Caco-2 (cell line): ENCODE measurements around the gene RACGAP1. TPM values are rescaled to one million over a fixed set of nuclear protein-coding genes. Genes with fewer than 3 reads are reported as not detected.

Experiments
- BruUV-seq: library from RNA; stranded (reverse); fragments of 400-500 nt; replicated peaks from 2 replicates; lab custom pipeline; 2021; lab: Mats Ljungman, UMichigan
- CTCF ChIA-PET: fragments of 300-600 bp; sonication (Branson Sonifier 250); formaldehyde crosslinking; loops from one replicate; lab custom pipeline; 2022; ENCODE audit warnings: antibody characterized with exemption; lab: Charles Lee
- POLR2A ChIA-PET: fragments of 300-600 bp; sonication (Branson Sonifier 250); formaldehyde crosslinking; loops from one replicate; lab custom pipeline; 2022; ENCODE audit warnings: antibody characterized with exemption; lab: Charles Lee
- DNase-seq, 2 experiments: peaks; one replicate each; pipeline versions ENCODE4 v3.0.0 to v3.0.0-alpha.2; 2020 to 2022
- H3K27me3 ChIP-seq: replicated peaks from 2 replicates; pipeline ENCODE4 v1.6.0; 2011; ENCODE audit warnings: low read length; ENCODE audit not compliant: control insufficient read depth, insufficient read depth
- H3K36me3 ChIP-seq: 2 replicates; pipeline ENCODE4 v1.5.1; 2011; ENCODE audit warnings: low read length; ENCODE audit not compliant: control insufficient read depth, insufficient read depth
- H3K4me1 ChIP-seq: fragments of 250-450 bp; sonication (Bioruptor Pico); 2 replicates; pipeline ENCODE4 v1.5.1; 2020; ENCODE audit warnings: mild to moderate bottlenecking
- H3K4me3 ChIP-seq: 2 replicates; pipeline ENCODE4 v1.5.1; 2011; ENCODE audit warnings: low read depth, mild to moderate bottlenecking, control low read depth, low read length
- H3K9me3 ChIP-seq: fragments of 250-450 bp; sonication (Bioruptor Pico); 2 replicates; pipeline ENCODE4 v1.5.1; 2020; ENCODE audit warnings: mild to moderate bottlenecking, moderate library complexity
- H3K27ac Mint-ChIP-seq: one replicate; pipeline ENCODE4 v1.8.0; 2022; ENCODE audit warnings: mixed read lengths; ENCODE audit not compliant: unreplicated experiment
- H3K27me3 Mint-ChIP-seq: one replicate; pipeline ENCODE4 v1.8.0; 2022; ENCODE audit warnings: mixed read lengths; ENCODE audit not compliant: insufficient read depth, unreplicated experiment
- H3K36me3 Mint-ChIP-seq: one replicate; pipeline ENCODE4 v1.8.0; 2022; ENCODE audit warnings: mild to moderate bottlenecking, mixed read lengths; ENCODE audit not compliant: insufficient read depth, unreplicated experiment
- H3K4me1 Mint-ChIP-seq: one replicate; pipeline ENCODE4 v1.8.0; 2022; ENCODE audit warnings: low read depth, mixed read lengths; ENCODE audit not compliant: unreplicated experiment
- H3K4me3 Mint-ChIP-seq: one replicate; pipeline ENCODE4 v1.8.0; 2022; ENCODE audit warnings: mild to moderate bottlenecking, moderate library complexity, mixed read lengths; ENCODE audit not compliant: unreplicated experiment
- H3K9me3 Mint-ChIP-seq: one replicate; pipeline ENCODE4 v1.8.0; 2022; ENCODE audit warnings: mixed read lengths; ENCODE audit not compliant: unreplicated experiment
- CTCF ChIP-seq, 2 experiments: fragments of 200-600 bp in 1 of 2; IDR thresholded peaks; 1 replicate in 1 of 2; 2 replicates in 1 of 2; pipeline versions ENCODE4 v1.5.1 to v1.8.0; 2011 to 2022; ENCODE audit warnings: antibody characterized with exemption in 1 of 2, control low read depth in 1 of 2, inconsistent platforms in 1 of 2, low read depth in 1 of 2, low read length in 1 of 2, mild to moderate bottlenecking in 1 of 2, moderate library complexity in 1 of 2; ENCODE audit not compliant: insufficient read depth in 1 of 2, severe bottlenecking in 1 of 2, unreplicated experiment in 1 of 2
- intact Hi-C: fragments of 100-400 bp; cut with micrococcal nuclease; formaldehyde crosslinking; loops from one replicate; pipeline ENCODE4 v1.10.0; 2022; ENCODE audit not compliant: unreplicated experiment
- total RNA-seq: library from RNA; stranded (reverse); gene quantifications from 2 replicates; pipeline ENCODE4 v1.2.3, GENCODE V29; 2022

Gene RACGAP1
- total RNA-seq, 1 experiment from 2014 or later, result 131 TPM

GRCh38 chr12:50014342-50014741 is 11.0 kb downstream of the RACGAP1 start:
- Histone ChIP-seq H3K9me3 (no peaks in the 10 kb centered on the region), H3K27me3 (no peaks in the 10 kb centered on the region), H3K4me3 (no peak overlapping the region), H3K4me1 (peaks cover 4% of the 10 kb centered on the region; the same call in 1 of the 2 replicates), H3K36me3 (no peaks in the 10 kb centered on the region)
- intact Hi-C loops, result no loop called here
- H3K27me3 Mint-ChIP-seq, result no peaks in the 10 kb centered on the region
- CTCF ChIA-PET, result interaction anchor here (0.6 to 1.7 kb wide), 4 partner anchors 22 to 47 kb away, joined by 3 to 4 read pairs (median 4); no protein-coding TSS in a partner anchor
- no peak for TF ChIP-seq CTCF (IDR thresholded peaks at IDR 0.05; ENCODE audit: insufficient read depth in 1 of 2, low read depth in 1 of 2, low read length in 1 of 2, severe bottlenecking in 1 of 2, unreplicated experiment in 1 of 2)
- no peak overlapping the region for H3K4me3 Mint-ChIP-seq
- POLR2A ChIA-PET, result no interaction called here
- no peaks in the 10 kb centered on the region for H3K9me3 Mint-ChIP-seq
- no TSS peak for BruUV-seq
- no peak for DNase-seq
- H3K4me1 Mint-ChIP-seq, result peaks cover 13% of the 10 kb centered on the region
- H3K36me3 Mint-ChIP-seq, result peaks cover 63% of the 10 kb centered on the region
- no peak overlapping the region for H3K27ac Mint-ChIP-seq

- DNase-seq, result no peak
- no peaks in the 10 kb centered on the region for H3K9me3 Mint-ChIP-seq
- ChIA-PET CTCF (interaction anchor here (0.5 to 1.7 kb wide), 5 partner anchors 12 to 272 kb away, joined by 3 to 4 read pairs (median 3); partner anchors contain the start of genes RACGAP1 and TMBIM6), POLR2A (no interaction called here)
- Histone ChIP-seq H3K9me3 (no peaks in the 10 kb centered on the region), H3K4me1 (no peaks in the 10 kb centered on the region), H3K4me3 (no peak overlapping the region), H3K27me3 (no peaks in the 10 kb centered on the region), H3K36me3 (no peaks in the 10 kb centered on the region)
- H3K4me3 Mint-ChIP-seq, result no peak overlapping the region
- TF ChIP-seq CTCF (IDR thresholded peaks at IDR 0.05; ENCODE audit: insufficient read depth in 1 of 2, low read depth in 1 of 2, low read length in 1 of 2, severe bottlenecking in 1 of 2, unreplicated experiment in 1 of 2), result no peak
- H3K36me3 Mint-ChIP-seq, result peaks cover 64% of the 10 kb centered on the region
- H3K27me3 Mint-ChIP-seq, result no peaks in the 10 kb centered on the region
- intact Hi-C loops, result no loop called here
- H3K27ac Mint-ChIP-seq, result no peak overlapping the region
- BruUV-seq, result no TSS peak
- H3K4me1 Mint-ChIP-seq, result peaks cover 8% of the 10 kb centered on the region
Measured at GRCh38 chr12:50013361-50014147, 11.7 kb downstream of the RACGAP1 start.

- POLR2A ChIA-PET, result interaction anchor here (0.6 to 0.9 kb wide), 2 partner anchors 18 to 36 kb away, joined by 4 to 6 read pairs; partner anchors contain the start of gene RACGAP1
Measured at GRCh38 chr12:50006754-50007442, 18.4 kb downstream of the RACGAP1 start.

More at GRCh38 chr12:50006754-50007442, 18.4 kb downstream of the RACGAP1 start:
- H3K4me3 ChIP-seq, result no peak overlapping the region
- no peaks in the 10 kb centered on the region for H3K9me3 ChIP-seq
- CTCF ChIA-PET, result interaction anchor here (0.6 to 1.4 kb wide), 8 partner anchors 11 to 265 kb away, joined by 3 to 6 read pairs (median 4); partner anchors contain the start of gene TMBIM6
- H3K36me3 ChIP-seq, result no peaks in the 10 kb centered on the region
- Mint-ChIP-seq H3K4me3 (no peak overlapping the region), H3K9me3 (no peaks in the 10 kb centered on the region), H3K27me3 (no peaks in the 10 kb centered on the region), H3K4me1 (peaks cover 14% of the 10 kb centered on the region), H3K36me3 (peaks cover 73% of the 10 kb centered on the region), H3K27ac (no peak overlapping the region)
- no TSS peak for BruUV-seq
- intact Hi-C loops, result no loop called here
- no peaks in the 10 kb centered on the region for H3K27me3 ChIP-seq
- TF ChIP-seq CTCF (IDR thresholded peaks at IDR 0.05; ENCODE audit: insufficient read depth in 1 of 2, low read depth in 1 of 2, low read length in 1 of 2, severe bottlenecking in 1 of 2, unreplicated experiment in 1 of 2), result no peak
- DNase-seq, result peak in 1 of 2 experiments; percentile 32
- 0 out of 2 replicates have a peak, but pooled peaks cover 4% of the 10 kb centered on the region for H3K4me1 ChIP-seq
